Measurements from ENCODE around the gene OPA3. TPM values are rescaled to one million over a fixed set of nuclear protein-coding genes. Genes with fewer than 3 reads are reported as not detected.
"Not testable (repeated sequence)": the region's sequence is repeated elsewhere in the genome, so short reads cannot be mapped to it uniquely, and the experiment has no call there.

The OPA3 gene
- total RNA-seq, 1 experiment from 2014 or later, result 16.8 TPM

DNA sequence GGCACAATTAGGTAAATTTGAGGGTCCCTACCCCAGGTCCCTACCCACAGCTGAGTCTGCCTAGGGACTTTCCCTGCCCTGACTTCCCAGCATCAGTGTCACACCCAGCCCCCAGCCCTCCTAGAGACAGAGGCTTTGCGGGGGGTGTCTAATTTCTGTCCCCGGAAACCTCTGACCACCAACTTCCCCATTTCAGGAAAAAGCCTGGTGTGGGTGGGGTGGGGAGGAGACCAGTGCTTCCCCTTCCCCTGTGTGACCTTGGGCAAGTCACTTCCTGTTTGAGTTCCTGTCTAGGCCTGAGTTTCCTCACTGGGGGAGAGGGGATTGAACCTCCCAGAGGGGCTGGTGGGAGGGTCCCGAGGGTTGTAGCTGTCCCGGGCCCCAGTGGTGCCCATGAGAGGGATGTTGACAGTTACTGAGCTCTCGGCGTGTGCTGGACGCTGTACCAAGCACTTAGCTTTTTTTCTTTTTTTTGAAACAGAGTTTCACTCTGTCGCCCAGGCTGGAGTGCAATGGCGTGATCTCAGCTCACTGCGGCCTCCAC lies 69.4 kb downstream of the OPA3 start:
- no TSS peak for BruUV-seq (replicated peaks)
- TF ChIP-seq, protein P1, sequence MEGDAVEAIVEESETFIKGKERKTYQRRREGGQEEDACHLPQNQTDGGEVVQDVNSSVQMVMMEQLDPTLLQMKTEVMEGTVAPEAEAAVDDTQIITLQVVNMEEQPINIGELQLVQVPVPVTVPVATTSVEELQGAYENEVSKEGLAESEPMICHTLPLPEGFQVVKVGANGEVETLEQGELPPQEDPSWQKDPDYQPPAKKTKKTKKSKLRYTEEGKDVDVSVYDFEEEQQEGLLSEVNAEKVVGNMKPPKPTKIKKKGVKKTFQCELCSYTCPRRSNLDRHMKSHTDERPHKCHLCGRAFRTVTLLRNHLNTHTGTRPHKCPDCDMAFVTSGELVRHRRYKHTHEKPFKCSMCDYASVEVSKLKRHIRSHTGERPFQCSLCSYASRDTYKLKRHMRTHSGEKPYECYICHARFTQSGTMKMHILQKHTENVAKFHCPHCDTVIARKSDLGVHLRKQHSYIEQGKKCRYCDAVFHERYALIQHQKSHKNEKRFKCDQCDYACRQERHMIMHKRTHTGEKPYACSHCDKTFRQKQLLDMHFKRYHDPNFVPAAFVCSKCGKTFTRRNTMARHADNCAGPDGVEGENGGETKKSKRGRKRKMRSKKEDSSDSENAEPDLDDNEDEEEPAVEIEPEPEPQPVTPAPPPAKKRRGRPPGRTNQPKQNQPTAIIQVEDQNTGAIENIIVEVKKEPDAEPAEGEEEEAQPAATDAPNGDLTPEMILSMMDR (IDR thresholded peaks at IDR 0.05; ENCODE audit: unreplicated experiment), result no peak
- intact Hi-C loops (cut with micrococcal nuclease), result no loop called here
- ChIA-PET CTCF (interaction anchor here (0.6 to 1.7 kb wide), 2 partner anchors 76 to 127 kb away, joined by 3 to 7 read pairs; no protein-coding TSS in a partner anchor), POLR2A (interaction anchor here (0.7 to 1.9 kb wide), 4 partner anchors 13 to 127 kb away, joined by 3 to 5 read pairs (median 4); no protein-coding TSS in a partner anchor)
- Mint-ChIP-seq H3K36me3 (ENCODE audit: insufficient read depth, unreplicated experiment) (peaks cover 56% of the 10 kb centered on the region), H3K4me3 (ENCODE audit: unreplicated experiment) (no peak overlapping the region), H3K27ac (ENCODE audit: low read depth, unreplicated experiment) (peak overlapping the region; percentile 16), H3K9me3 (ENCODE audit: unreplicated experiment) (no peaks in the 10 kb centered on the region), H3K27me3 (ENCODE audit: insufficient read depth, unreplicated experiment) (no peaks in the 10 kb centered on the region), H3K4me1 (ENCODE audit: insufficient read depth, unreplicated experiment) (peaks cover 13% of the 10 kb centered on the region)
- DNase-seq (ENCODE audit: unreplicated experiment), result no peak

DNA sequence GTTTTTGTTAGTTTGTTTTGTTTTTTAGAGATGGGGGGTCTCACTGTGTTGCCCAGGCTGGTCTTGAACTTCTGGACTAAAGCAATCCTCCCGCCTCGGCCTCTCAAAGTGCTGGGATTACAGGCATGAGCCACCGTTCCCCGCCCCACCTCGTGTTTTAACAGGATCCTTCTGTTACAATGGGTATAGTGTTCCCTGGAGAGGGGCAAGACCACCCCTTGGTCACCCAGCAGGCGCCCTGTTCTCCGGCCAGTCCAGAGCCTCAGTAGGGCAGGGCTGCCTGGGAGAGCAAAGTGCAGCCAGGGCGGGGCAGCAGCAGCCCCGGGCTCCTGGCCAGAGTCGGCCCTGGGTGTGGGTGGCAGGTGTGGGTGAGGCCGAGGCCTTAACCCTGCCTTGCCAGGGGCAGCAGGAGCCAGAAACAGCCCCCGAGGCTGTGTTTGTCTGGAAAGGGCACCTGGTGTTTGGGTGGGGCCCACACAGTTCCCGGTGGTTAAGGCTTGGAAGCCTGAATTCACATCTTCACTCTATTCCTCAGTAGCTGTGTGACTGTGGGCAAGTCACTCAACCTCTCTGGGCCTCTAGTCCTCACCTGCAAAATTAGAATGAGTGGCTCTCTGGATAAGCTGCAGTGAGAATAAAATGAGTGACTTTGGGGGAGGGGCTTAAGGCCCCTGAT lies 70.1 kb downstream of the OPA3 start:
- ChIA-PET CTCF (interaction anchor here (0.6 to 1.7 kb wide), 2 partner anchors 77 to 127 kb away, joined by 3 to 7 read pairs; no protein-coding TSS in a partner anchor), POLR2A (interaction anchor here (0.7 to 1.9 kb wide), 4 partner anchors 14 to 127 kb away, joined by 3 to 5 read pairs (median 4); no protein-coding TSS in a partner anchor)
- Mint-ChIP-seq H3K27me3 (ENCODE audit: insufficient read depth, unreplicated experiment) (no peaks in the 10 kb centered on the region), H3K27ac (ENCODE audit: low read depth, unreplicated experiment) (no peak overlapping the region), H3K4me1 (ENCODE audit: insufficient read depth, unreplicated experiment) (peaks cover 19% of the 10 kb centered on the region), H3K4me3 (ENCODE audit: unreplicated experiment) (peak overlapping the region; percentile 3), H3K36me3 (ENCODE audit: insufficient read depth, unreplicated experiment) (peaks cover 49% of the 10 kb centered on the region), H3K9me3 (ENCODE audit: unreplicated experiment) (no peaks in the 10 kb centered on the region)
- intact Hi-C loops (cut with micrococcal nuclease), result no loop called here
- peak; percentile 71 for DNase-seq (ENCODE audit: unreplicated experiment)
- TF ChIP-seq, protein P1 (IDR thresholded peaks at IDR 0.05; ENCODE audit: unreplicated experiment), result no peak
- BruUV-seq (replicated peaks), result no TSS peak

DNA sequence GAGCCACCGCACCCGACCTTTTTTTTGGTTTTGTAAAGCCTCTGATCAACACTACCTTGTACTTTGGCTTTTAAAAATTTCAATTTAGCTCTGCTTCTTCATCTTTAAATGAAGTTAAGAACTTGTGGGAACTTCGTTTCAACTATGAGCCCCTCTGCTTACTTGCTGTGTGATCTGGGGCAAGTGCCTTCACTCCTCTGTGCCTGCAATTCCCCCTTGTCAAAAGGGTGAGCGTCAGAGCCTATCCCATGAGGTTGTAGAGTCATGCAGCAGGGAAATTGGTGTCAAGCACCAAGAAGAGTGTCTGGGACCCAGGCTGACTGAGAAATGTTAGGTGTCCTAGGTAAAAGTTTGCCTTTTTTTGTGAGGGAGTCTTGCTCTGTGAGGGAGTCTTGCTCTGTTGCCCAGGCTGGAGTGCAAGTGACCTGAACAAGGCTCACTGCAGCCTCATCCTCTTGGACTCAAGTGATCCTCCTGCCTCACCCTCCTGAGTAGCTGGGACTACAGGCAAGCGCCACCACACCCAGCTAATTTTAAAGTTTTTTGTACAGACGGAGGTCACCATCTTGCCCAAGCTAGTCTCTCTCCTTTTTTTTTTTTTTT lies 71.6 kb downstream of the OPA3 start:
- no peaks in the 10 kb centered on the region for H3K9me3 Mint-ChIP-seq (ENCODE audit: unreplicated experiment)
- no peaks in the 10 kb centered on the region for H3K27me3 Mint-ChIP-seq (ENCODE audit: insufficient read depth, unreplicated experiment)
- H3K36me3 Mint-ChIP-seq (ENCODE audit: insufficient read depth, unreplicated experiment), result peaks cover 41% of the 10 kb centered on the region
- no peak overlapping the region for H3K27ac Mint-ChIP-seq (ENCODE audit: low read depth, unreplicated experiment)
- intact Hi-C loops (cut with micrococcal nuclease), result no loop called here
- H3K4me3 Mint-ChIP-seq (ENCODE audit: unreplicated experiment), result no peak overlapping the region
- peaks cover 26% of the 10 kb centered on the region for H3K4me1 Mint-ChIP-seq (ENCODE audit: insufficient read depth, unreplicated experiment)
- ChIA-PET POLR2A (no interaction called here), CTCF (interaction anchor here (0.7 to 1.0 kb wide), 2 partner anchors 27 to 351 kb away, joined by 3 read pairs; no protein-coding TSS in a partner anchor)
- no peak for DNase-seq (ENCODE audit: unreplicated experiment)
- BruUV-seq (replicated peaks), result no TSS peak
- TF ChIP-seq, protein P1 (IDR thresholded peaks at IDR 0.05; ENCODE audit: unreplicated experiment), result no peak

DNA sequence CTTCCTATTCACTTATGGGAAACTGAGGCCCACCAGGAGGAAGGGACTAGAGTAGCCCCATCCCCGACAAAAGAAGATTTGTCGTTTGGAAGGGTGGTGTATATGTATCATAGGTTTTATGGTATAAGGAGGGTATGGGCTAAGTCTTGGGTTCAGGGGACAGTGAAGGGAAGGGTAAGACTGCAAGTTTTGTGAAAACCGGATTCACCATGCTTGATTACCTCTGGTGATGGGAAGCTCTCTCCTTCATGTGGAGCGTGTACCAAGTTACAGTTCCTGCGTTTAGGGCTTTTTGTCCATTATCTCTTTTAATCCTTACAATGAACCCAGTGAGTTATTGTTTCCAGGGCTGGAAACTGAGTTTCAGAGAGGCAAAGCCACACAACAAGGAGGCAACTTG lies 73.5 kb downstream of the OPA3 start:
- H3K27ac Mint-ChIP-seq (ENCODE audit: low read depth, unreplicated experiment), result no peak overlapping the region
- CTCF ChIA-PET, result interaction anchor here (0.6 kb wide), 1 partner anchor 72 kb away, joined by 4 read pairs; no protein-coding TSS in a partner anchor
- no peaks in the 10 kb centered on the region for H3K9me3 Mint-ChIP-seq (ENCODE audit: unreplicated experiment)
- intact Hi-C loops (cut with micrococcal nuclease), result no loop called here
- no peaks in the 10 kb centered on the region for H3K27me3 Mint-ChIP-seq (ENCODE audit: insufficient read depth, unreplicated experiment)
- H3K4me3 Mint-ChIP-seq (ENCODE audit: unreplicated experiment), result no peak overlapping the region
- BruUV-seq (replicated peaks), result no TSS peak
- POLR2A ChIA-PET, result interaction anchor here (1.5 kb wide), 1 partner anchor 25 kb away, joined by 4 read pairs; no protein-coding TSS in a partner anchor
- no peak for DNase-seq (ENCODE audit: unreplicated experiment)
- TF ChIP-seq, protein P1 (IDR thresholded peaks at IDR 0.05; ENCODE audit: unreplicated experiment), result no peak
- H3K4me1 Mint-ChIP-seq (ENCODE audit: insufficient read depth, unreplicated experiment), result peaks cover 22% of the 10 kb centered on the region
- H3K36me3 Mint-ChIP-seq (ENCODE audit: insufficient read depth, unreplicated experiment), result peaks cover 22% of the 10 kb centered on the region

DNA sequence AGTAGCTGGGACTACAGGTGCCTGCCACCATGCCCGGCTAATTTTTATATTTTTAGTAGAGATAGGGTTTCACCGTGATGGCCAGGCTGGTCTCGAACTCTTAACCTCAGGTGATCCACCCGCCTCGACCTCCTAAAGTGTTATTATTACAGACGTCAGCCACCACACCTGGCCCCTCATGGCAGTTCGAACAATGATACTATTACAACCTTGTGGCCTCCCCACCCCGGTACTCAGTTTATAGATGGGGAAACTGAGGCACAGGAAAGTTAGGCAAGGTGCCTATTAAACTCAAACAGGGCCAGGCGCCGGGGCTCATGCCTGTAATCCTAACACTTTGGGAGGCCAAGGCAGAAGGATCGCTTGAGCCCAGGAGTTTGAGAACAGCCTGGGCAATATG lies 74.2 kb downstream of the OPA3 start:
- BruUV-seq (replicated peaks); H3K9me3 Mint-ChIP-seq (ENCODE audit: unreplicated experiment); H3K27ac Mint-ChIP-seq (ENCODE audit: low read depth, unreplicated experiment); H3K4me3 Mint-ChIP-seq (ENCODE audit: unreplicated experiment); intact Hi-C loops (cut with micrococcal nuclease); DNase-seq (ENCODE audit: unreplicated experiment); H3K27me3 Mint-ChIP-seq (ENCODE audit: insufficient read depth, unreplicated experiment): not testable (repeated sequence)
- CTCF ChIA-PET, result interaction anchor here (0.6 to 0.7 kb wide), 3 partner anchors 71 to 152 kb away, joined by 3 to 4 read pairs (median 4); no protein-coding TSS in a partner anchor
- H3K36me3 Mint-ChIP-seq (ENCODE audit: insufficient read depth, unreplicated experiment), result peaks cover 19% of the 10 kb centered on the region
- peaks cover 30% of the 10 kb centered on the region for H3K4me1 Mint-ChIP-seq (ENCODE audit: insufficient read depth, unreplicated experiment)
- POLR2A ChIA-PET, result interaction anchor here (0.8 to 1.5 kb wide), 4 partner anchors 25 to 352 kb away, joined by 3 to 4 read pairs (median 4); partner anchors contain the start of gene SYMPK
